Loucy (cell line): ENCODE measurements around the gene PTPRN2.

ENCODE experiments used
- H2AFZ ChIP-seq: fragments of 200-600 bp; sonication (generic); 2 replicates; pipeline ENCODE4 v1.6.0; 2016; ENCODE audit warnings: antibody characterized with exemption, mild to moderate bottlenecking, low read length, moderate library complexity
- H3F3A ChIP-seq: fragments of 200-600 bp; 2 replicates; pipeline ENCODE4 v1.6.0; 2016; ENCODE audit warnings: antibody characterized with exemption, low read depth, mild to moderate bottlenecking
- H3K27me3 ChIP-seq: fragments of 200-600 bp; sonication (generic); 2 replicates; pipeline ENCODE4 v1.6.1; 2014; ENCODE audit warnings: low read length, mild to moderate bottlenecking; ENCODE audit not compliant: insufficient read depth, poor library complexity, severe bottlenecking
- H3K36me3 ChIP-seq: fragments of 200-600 bp; sonication (generic); 2 replicates; pipeline ENCODE4 v1.6.1; 2016; ENCODE audit warnings: low read length; ENCODE audit not compliant: insufficient read depth
- H3K4me1 ChIP-seq: fragments of 200-600 bp; sonication (generic); 2 replicates; pipeline ENCODE4 v1.5.1; 2014; ENCODE audit warnings: low read length, mild to moderate bottlenecking; ENCODE audit not compliant: insufficient read depth, poor library complexity, severe bottlenecking
- H3K4me2 ChIP-seq: fragments of 200-600 bp; sonication (generic); 2 replicates; pipeline ENCODE4 v1.6.0; 2014; ENCODE audit warnings: antibody characterized with exemption, low read length, low read depth, mild to moderate bottlenecking; ENCODE audit not compliant: poor library complexity, severe bottlenecking
- H3K4me3 ChIP-seq: fragments of 200-600 bp; sonication (generic); 2 replicates; pipeline ENCODE4 v1.5.1; 2014; ENCODE audit warnings: low read length, mild to moderate bottlenecking, mixed read lengths; ENCODE audit not compliant: poor library complexity, severe bottlenecking
- H3K79me2 ChIP-seq: fragments of 200-600 bp; sonication (generic); 2 replicates; pipeline ENCODE4 v1.6.1; 2014; ENCODE audit warnings: low read length; ENCODE audit not compliant: insufficient read depth
- H3K9ac ChIP-seq: fragments of 200-600 bp; sonication (generic); 2 replicates; pipeline ENCODE4 v1.6.0; 2014; ENCODE audit warnings: mild to moderate bottlenecking, low read depth, low read length, moderate library complexity; ENCODE audit not compliant: poor library complexity, severe bottlenecking
- H3K9me2 ChIP-seq: fragments of 200-600 bp; sonication (generic); replicated peaks from 2 replicates; pipeline ENCODE4 v1.6.1; 2016; ENCODE audit warnings: low read depth, low read length, mixed read lengths
- H3K9me3 ChIP-seq: fragments of 200-600 bp; sonication (generic); 2 replicates; pipeline ENCODE4 v1.6.1; 2014; ENCODE audit warnings: mild to moderate bottlenecking, antibody characterized with exemption, low read length, low read depth; ENCODE audit not compliant: insufficient read depth
- H4K20me1 ChIP-seq: fragments of 200-600 bp; sonication (generic); 2 replicates; pipeline ENCODE4 v1.6.0; 2014; ENCODE audit warnings: antibody characterized with exemption, low read length, mild to moderate bottlenecking; ENCODE audit not compliant: insufficient read depth, poor library complexity, severe bottlenecking
- EZH2phosphoT487 ChIP-seq: fragments of 200-600 bp; IDR thresholded peaks from 2 replicates; pipeline ENCODE4 v1.6.1; 2018; ENCODE audit warnings: antibody characterized with exemption, mild to moderate bottlenecking, moderate library complexity, borderline replicate concordance
- TF ChIP-seq, protein P1 (sequence below): fragments of 200-600 bp; sonication (generic); conservative IDR thresholded peaks from 2 replicates; pipeline ENCODE4 v1.5.1; 2014; ENCODE audit warnings: mild to moderate bottlenecking, antibody characterized with exemption, low read length

The PTPRN2 gene

GRCh38 chr7:157926521-157927150, 661.0 kb downstream of the PTPRN2 start:
- H3K79me2 ChIP-seq, result no peaks in the 10 kb centered on the region
- no peak overlapping the region for H3K4me3 ChIP-seq
- TF ChIP-seq, protein P1, sequence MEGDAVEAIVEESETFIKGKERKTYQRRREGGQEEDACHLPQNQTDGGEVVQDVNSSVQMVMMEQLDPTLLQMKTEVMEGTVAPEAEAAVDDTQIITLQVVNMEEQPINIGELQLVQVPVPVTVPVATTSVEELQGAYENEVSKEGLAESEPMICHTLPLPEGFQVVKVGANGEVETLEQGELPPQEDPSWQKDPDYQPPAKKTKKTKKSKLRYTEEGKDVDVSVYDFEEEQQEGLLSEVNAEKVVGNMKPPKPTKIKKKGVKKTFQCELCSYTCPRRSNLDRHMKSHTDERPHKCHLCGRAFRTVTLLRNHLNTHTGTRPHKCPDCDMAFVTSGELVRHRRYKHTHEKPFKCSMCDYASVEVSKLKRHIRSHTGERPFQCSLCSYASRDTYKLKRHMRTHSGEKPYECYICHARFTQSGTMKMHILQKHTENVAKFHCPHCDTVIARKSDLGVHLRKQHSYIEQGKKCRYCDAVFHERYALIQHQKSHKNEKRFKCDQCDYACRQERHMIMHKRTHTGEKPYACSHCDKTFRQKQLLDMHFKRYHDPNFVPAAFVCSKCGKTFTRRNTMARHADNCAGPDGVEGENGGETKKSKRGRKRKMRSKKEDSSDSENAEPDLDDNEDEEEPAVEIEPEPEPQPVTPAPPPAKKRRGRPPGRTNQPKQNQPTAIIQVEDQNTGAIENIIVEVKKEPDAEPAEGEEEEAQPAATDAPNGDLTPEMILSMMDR, result no peak
- TF ChIP-seq EZH2phosphoT487, result no peak
- no peak overlapping the region for H3K4me2 ChIP-seq
- no peaks in the 10 kb centered on the region for H3F3A ChIP-seq
- H3K9me3 ChIP-seq, result peaks cover 10% of the 10 kb centered on the region; the same call in 1 of the 2 replicates
- no peaks in the 10 kb centered on the region for H3K4me1 ChIP-seq
- H2AFZ ChIP-seq, result no peak overlapping the region
- no peak overlapping the region for H3K9ac ChIP-seq
- no peaks in the 10 kb centered on the region for H4K20me1 ChIP-seq
- no peaks in the 10 kb centered on the region for H3K36me3 ChIP-seq
- H3K27me3 ChIP-seq, result no peaks in the 10 kb centered on the region
- no peaks in the 10 kb centered on the region for H3K9me2 ChIP-seq

- Histone ChIP-seq H3K9me2 (no peaks in the 10 kb centered on the region), H4K20me1 (no peaks in the 10 kb centered on the region), H3K27me3 (no peaks in the 10 kb centered on the region), H3K79me2 (no peaks in the 10 kb centered on the region), H3F3A (no peaks in the 10 kb centered on the region), H3K36me3 (no peaks in the 10 kb centered on the region), H3K4me2 (no peak overlapping the region), H3K4me1 (no peaks in the 10 kb centered on the region), H3K9me3 (peaks cover 10% of the 10 kb centered on the region; the same call in 1 of the 2 replicates), H2AFZ (no peak overlapping the region), H3K4me3 (no peak overlapping the region), H3K9ac (no peak overlapping the region)
- TF ChIP-seq EZH2phosphoT487, result no peak
- TF ChIP-seq, protein P1, result no peak
These were observed 661.5 kb downstream of the PTPRN2 start for GRCh38 chr7:157926107-157926506.

GRCh38 chr7:157925383-157925875, 662.2 kb downstream of the PTPRN2 start:
- H3K4me1 ChIP-seq, result no peaks in the 10 kb centered on the region
- no peaks in the 10 kb centered on the region for H3K79me2 ChIP-seq
- no peaks in the 10 kb centered on the region for H3K27me3 ChIP-seq
- no peak overlapping the region for H3K4me2 ChIP-seq
- H3K9me3 ChIP-seq, result peaks cover 10% of the 10 kb centered on the region; the same call in 1 of the 2 replicates
- H3F3A ChIP-seq, result no peaks in the 10 kb centered on the region
- H3K4me3 ChIP-seq, result no peak overlapping the region
- H2AFZ ChIP-seq, result no peak overlapping the region
- no peaks in the 10 kb centered on the region for H3K36me3 ChIP-seq
- no peaks in the 10 kb centered on the region for H3K9me2 ChIP-seq
- no peaks in the 10 kb centered on the region for H4K20me1 ChIP-seq
- no peak for TF ChIP-seq EZH2phosphoT487
- TF ChIP-seq, protein P1, result no peak
- H3K9ac ChIP-seq, result no peak overlapping the region
